HG03045 (cell line): ENCODE results near the gene E2F8.

Experiments used
- ATAC-seq: cut with Tn5 transposase; IDR thresholded peaks from one replicate; pipeline ENCODE4 v1.9.1; 2021; ENCODE audit warnings: mild to moderate bottlenecking, moderate library complexity; ENCODE audit not compliant: unreplicated experiment

E2F8 gene

GRCh38 chr11:19220903-19221724 lies 19.6 kb downstream of the E2F8 start:
- no peak for ATAC-seq

DNA sequence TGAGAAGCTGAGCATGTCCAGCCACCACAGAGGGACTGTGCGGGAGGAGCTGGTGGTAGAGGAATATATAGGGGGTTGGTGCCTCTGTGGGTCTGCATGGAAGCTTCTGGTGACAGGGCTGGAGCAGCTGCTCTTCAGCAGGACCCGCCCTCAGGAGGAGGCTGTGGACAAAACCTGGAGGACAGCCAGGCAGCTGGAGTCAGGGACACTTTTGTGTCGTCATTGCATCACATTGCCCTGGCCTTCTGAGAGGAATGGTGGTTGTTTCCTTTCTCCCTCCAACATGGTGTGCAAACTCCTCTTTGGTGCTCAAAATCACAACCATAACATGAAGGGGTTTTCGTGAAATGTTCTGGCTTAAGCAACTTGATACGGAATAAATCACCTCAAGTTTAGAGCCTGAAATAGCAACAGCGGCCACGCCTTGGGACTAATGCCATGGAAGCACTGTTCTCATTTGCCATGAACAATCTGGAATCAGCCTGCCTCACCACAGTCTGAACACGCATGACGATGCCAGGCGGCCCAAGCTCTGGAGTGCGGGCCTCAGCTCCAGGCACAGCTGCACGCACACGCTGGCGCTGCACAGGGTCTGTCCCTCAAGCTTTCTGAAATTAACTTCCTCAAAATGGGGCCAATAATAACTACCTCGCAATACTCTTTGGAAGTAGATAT lies 21.8 kb downstream of the E2F8 start:
- ATAC-seq: no peak

- ATAC-seq: no peak
Measured at GRCh38 chr11:19218216-19218615, 22.5 kb downstream of the E2F8 start.

DNA sequence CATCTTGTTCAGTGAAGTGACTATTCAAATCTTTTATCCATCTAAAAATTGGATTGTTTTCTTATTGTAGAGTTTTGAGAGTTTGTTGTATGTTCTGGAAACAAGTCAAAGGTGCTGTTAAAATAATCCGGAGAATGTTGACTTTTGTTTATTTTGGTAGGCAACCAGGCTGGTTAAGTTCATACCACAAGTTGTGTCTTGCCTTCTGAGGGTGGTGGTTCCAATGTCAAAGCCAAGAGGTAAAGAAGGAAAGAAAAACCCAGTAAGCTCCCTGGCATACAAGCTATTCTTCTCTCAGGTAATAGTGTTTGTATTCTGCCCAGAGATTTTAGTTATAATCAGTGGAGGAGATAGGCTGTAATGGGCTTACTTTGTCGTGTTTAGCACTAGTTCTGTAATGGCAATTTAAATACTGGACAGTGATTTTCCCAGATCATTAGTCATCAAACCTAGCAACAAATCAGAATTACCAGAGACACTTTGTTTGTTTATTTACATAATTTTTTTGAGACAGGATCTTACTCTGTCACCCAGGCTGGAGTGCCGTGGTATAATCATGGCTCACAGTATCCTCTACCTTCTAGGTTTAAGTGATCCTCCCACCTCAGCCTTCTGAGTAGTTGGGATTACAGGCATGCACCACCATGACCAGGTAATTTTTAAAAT lies 23.9 kb downstream of the E2F8 start:
- no peak for ATAC-seq

- ATAC-seq: no peak
Measured at GRCh38 chr11:19216021-19216420, 24.7 kb downstream of the E2F8 start.

DNA sequence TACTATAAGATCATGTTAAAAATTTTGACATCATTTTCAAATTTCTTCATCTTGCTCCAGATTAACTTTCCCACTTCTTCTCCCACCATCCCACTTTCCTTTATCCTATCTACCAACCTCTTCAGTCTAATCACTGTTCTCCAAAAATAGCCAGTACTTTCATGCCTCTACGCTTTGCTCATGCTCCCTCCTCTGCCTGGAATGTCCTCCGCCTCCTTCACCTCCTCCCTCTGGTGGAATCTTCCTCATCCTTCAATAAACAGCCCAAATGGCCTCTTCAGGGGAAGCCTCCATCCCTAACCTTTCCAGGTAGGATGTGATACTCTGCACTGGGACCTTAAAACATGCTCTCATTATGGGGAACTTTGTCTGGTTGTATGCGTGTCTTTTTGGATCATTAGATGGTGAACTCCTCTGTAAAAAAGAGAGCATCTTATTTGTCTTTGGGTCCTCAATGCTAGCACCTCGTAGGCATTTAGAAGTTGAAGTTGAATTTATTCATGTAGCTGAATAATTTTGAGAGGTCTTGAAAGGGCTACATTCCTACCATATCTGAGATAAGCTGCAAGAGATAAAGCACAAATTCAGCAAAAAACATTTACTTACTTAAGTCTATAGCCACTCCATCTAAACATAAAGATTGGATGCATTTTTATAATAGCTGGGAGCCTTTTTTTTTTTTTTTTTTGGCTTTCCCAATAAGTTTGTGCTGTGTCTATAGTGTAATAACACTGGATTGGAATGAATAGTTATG lies 31.0 kb downstream of the E2F8 start:
- ATAC-seq: no peak

- ATAC-seq: no peak
Measured at GRCh38 chr11:19208959-19209546, 31.7 kb downstream of the E2F8 start.

DNA sequence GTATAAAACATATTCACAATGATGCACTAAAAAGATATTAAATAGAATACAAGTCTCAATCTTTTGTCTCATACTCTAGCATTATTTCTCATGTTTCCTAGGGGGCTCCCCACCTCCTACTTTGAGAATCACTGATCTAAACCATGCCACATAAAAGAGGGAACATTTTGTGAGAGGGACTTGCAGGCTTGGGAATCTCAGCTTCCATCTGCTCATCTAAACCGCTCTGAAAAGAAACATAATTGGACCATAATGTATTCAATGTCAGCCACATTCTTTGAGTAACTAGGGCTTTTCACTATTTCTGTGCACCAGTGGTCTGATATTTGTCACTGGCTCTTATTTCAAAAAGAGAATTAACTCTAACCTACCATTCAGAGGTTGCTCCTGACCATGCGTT lies 32.6 kb downstream of the E2F8 start:
- ATAC-seq: no peak

DNA sequence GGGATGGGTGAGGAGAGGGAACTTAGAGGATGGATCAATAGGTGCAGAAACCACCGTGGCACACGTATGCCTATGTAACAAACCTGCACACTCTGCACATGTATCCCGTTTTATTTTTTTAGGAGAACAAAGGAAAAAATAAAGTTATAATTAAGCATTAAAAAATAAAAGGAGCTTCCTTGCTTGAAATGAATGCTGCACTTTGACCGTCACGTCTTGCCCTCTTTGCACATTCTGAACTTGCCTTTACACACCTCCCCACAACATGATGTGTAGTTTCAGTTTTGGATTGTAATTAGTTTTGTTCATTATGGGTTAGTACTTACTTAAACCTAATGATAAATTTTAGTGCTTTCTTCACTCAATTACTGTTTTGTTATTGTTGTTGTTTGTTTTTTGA lies 35.9 kb downstream of the E2F8 start:
- ATAC-seq: no peak

GRCh38 chr11:19201737-19202605 lies 38.8 kb downstream of the E2F8 start, which contains the start of gene CSRP3:
CSRP3 (minus strand) TSS chr11:19201983; CDS start chr11:19192448, 9,535 bp downstream.
- ATAC-seq: no peak

GRCh38 chr11:19200410-19201201 lies 40.1 kb downstream of the E2F8 start:
- no peak for ATAC-seq

GRCh38 chr11:19199771-19200170 lies 41.0 kb downstream of the E2F8 start:
- no peak for ATAC-seq

DNA sequence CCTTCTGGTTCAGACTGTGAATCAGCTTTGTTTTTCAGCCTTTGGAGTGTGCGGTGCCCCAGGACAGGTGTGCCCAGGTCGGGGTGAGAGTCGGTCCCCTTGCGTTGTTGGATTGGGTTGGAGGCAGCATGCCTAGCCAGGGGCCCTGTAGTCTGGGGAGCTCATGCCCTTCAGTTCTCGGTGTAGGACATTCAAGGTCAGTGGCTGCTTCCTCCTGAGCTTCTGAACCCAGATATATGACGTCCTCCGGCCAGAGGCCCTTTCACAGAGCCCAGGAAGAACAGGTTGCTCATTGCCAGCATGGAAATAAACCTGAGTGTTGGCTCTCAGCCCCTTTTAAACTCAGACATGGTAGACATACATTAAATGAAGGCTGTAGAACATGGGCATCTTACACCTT lies 41.7 kb downstream of the E2F8 start:
- ATAC-seq: no peak

DNA sequence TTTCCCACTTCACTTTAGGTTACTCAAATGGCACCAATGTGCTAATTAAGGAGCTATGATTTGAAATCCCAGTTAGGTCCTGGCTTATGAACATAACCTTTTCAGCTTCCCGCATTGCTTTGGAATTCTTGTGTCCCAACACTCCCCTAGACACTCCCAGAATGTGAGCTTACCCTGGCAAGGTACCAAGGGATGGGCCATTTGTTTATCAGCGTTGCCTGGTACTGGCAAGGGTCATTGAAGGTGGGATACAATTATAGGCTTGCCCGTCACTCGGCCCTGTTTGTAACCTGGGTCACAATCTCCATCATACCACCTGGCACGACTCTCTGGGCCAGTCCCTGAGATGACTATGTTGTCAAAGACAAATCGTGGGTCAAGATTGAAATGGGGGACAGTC lies 44.3 kb downstream of the E2F8 start:
- no peak for ATAC-seq

- no peak for ATAC-seq
Measured at GRCh38 chr11:19194620-19195308, 46.0 kb downstream of the E2F8 start.

DNA sequence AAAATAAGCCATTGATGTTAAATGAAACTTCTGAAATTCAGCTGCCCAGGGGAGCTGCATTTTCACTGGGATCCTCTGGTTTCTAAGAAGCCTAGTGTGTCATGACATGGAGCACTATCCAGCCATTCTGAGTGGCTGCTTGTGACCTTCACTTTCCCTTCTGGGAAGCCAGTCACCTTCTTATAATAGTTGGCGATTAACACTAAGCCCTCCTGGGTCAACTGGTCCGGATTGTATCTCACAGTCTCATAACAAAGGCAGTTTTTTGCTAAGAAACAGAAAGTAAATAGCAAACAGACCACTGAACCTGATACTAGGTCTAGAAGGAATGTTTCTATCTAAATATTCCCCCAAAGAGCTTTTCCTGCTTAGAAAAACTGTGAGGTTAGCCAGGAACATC lies 46.8 kb downstream of the E2F8 start:
- no peak for ATAC-seq

DNA sequence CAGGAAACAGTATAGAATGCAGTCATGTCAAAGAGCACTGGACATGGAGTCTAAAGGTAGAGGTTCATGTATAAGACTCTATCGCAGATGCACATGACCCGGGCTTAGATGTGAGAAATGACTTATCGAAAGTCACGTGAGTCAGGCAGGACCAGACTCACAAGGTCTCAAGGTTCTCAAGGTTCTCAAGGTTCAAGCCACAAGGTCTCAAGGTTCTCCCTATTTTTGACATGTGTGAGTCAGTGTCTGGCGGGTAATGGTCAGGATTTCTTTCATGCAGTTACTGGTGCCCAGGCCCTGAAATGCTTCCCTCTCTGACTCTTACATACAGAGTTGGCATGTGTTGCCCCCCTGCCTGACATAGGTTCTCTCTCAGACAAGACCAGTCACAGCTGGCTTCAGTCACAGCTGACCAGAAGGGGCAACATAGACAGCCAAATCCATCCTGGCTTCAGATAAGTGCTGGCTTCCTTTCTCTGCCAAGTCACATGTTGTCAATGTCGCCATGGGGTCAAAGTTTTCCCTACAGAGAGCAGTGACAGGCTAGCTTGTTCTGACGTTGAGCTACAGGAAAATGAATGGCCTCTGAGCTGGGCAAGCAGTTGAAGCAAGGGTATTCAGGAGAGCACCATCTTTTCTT lies 49.1 kb downstream of the E2F8 start:
- no peak for ATAC-seq

GRCh38 chr11:19187833-19188258 lies 52.9 kb downstream of the E2F8 start:
- ATAC-seq: no peak
